ENCODE measurements around the gene ADGB.

DNA sequence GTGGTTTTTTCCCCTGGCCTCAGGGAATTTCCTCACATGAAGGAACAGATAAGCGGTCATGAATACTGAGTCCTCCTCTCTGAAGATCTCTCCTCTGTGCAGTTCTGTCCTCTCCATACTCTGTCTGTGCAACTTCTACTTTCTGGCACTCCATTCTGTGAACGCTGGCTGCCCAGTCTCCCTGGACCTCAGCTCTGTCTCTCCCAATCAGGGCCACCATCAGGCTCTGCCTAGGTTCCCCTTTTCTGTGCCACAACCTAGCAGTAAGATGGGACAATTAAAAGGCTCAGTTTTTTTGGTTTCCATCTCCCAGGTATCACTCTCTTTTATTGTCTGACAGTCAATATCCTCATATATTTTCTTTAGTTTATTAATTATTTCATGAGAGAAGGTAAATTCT lies 4.8 kb upstream of the ADGB start:
- no peak for TF ChIP-seq EZH2 (IDR thresholded peaks at IDR 0.05; ENCODE audit: low read length, unreplicated experiment)
- TF ChIP-seq, protein P1, sequence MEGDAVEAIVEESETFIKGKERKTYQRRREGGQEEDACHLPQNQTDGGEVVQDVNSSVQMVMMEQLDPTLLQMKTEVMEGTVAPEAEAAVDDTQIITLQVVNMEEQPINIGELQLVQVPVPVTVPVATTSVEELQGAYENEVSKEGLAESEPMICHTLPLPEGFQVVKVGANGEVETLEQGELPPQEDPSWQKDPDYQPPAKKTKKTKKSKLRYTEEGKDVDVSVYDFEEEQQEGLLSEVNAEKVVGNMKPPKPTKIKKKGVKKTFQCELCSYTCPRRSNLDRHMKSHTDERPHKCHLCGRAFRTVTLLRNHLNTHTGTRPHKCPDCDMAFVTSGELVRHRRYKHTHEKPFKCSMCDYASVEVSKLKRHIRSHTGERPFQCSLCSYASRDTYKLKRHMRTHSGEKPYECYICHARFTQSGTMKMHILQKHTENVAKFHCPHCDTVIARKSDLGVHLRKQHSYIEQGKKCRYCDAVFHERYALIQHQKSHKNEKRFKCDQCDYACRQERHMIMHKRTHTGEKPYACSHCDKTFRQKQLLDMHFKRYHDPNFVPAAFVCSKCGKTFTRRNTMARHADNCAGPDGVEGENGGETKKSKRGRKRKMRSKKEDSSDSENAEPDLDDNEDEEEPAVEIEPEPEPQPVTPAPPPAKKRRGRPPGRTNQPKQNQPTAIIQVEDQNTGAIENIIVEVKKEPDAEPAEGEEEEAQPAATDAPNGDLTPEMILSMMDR (conservative IDR thresholded peaks at IDR 0.05; ENCODE audit: low read depth, low read length): no peak
- no peak for TF ChIP-seq EZH2phosphoT487 (IDR thresholded peaks at IDR 0.05; ENCODE audit: borderline replicate concordance, low read length)
